ENCODE data around the gene SCARF2. TPM values are rescaled to one million over a fixed set of nuclear protein-coding genes. Genes with fewer than 3 reads are reported as not detected.

The SCARF2 gene
- total and polyA plus RNA-seq, 2 of the 8 experiments (the other 6 are each of a cell fraction or from before 2014, with no cell fraction given) = 4.2 to 9.8 TPM

Small RNA genes lying within 50 kb of the gene (small RNA-seq; reads per million reads assigned to genes)
- gene RF00019 (ENCODE audit: insufficient read depth) (not detected), gene RN7SL812P (ENCODE audit: insufficient read depth) (not detected), gene RNU6-225P (ENCODE audit: insufficient read depth) (not detected), gene RNY1P9 (ENCODE audit: insufficient read depth) (not detected)

Other genes starting within 250 kb of the SCARF2 start
- gene RTN4R, start 169.5 kb downstream of the SCARF2 start, total RNA-seq (2021; fragmentation: NEBNext Ultra II Directional; extraction: Animal tissue kit (Norgen Biotek cat#: 25700)) = 21.8 and 22.5 TPM in 2 replicates
- 41.3 and 51.5 TPM in 2 replicates for gene RTN4R, start 169.5 kb downstream of the SCARF2 start, polyA plus RNA-seq (2011; rRNA removed)
- gene DGCR6L, start 117.8 kb downstream of the SCARF2 start, total RNA-seq (2021; fragmentation: NEBNext Ultra II Directional; extraction: Animal tissue kit (Norgen Biotek cat#: 25700)) = 41.9 and 43.6 TPM in 2 replicates
- gene DGCR6L, start 117.8 kb downstream of the SCARF2 start, polyA plus RNA-seq (2011; rRNA removed) = 72.6 and 93.5 TPM in 2 replicates
- 44.9 and 45.7 TPM in 2 replicates for gene ZNF74, start 43.7 kb downstream of the SCARF2 start, total RNA-seq (2021; fragmentation: NEBNext Ultra II Directional; extraction: Animal tissue kit (Norgen Biotek cat#: 25700))
- 29.7 and 35.3 TPM in 2 replicates for gene ZNF74, start 43.7 kb downstream of the SCARF2 start, polyA plus RNA-seq (2011; rRNA removed)
- 9.3 and 9.4 TPM in 2 replicates for gene KLHL22, start 58.0 kb upstream of the SCARF2 start, total RNA-seq (2021; fragmentation: NEBNext Ultra II Directional; extraction: Animal tissue kit (Norgen Biotek cat#: 25700))
- gene KLHL22, start 58.0 kb upstream of the SCARF2 start, polyA plus RNA-seq (2011; rRNA removed) = 14.2 and 16.2 TPM in 2 replicates
- 57.1 and 57.3 TPM in 2 replicates for gene MED15, start 69.8 kb upstream of the SCARF2 start, total RNA-seq (2021; fragmentation: NEBNext Ultra II Directional; extraction: Animal tissue kit (Norgen Biotek cat#: 25700))
- 28.3 and 37.8 TPM in 2 replicates for gene MED15, start 69.8 kb upstream of the SCARF2 start, polyA plus RNA-seq (2011; rRNA removed)